ENCODE measurements around the gene SNX32.

DNA sequence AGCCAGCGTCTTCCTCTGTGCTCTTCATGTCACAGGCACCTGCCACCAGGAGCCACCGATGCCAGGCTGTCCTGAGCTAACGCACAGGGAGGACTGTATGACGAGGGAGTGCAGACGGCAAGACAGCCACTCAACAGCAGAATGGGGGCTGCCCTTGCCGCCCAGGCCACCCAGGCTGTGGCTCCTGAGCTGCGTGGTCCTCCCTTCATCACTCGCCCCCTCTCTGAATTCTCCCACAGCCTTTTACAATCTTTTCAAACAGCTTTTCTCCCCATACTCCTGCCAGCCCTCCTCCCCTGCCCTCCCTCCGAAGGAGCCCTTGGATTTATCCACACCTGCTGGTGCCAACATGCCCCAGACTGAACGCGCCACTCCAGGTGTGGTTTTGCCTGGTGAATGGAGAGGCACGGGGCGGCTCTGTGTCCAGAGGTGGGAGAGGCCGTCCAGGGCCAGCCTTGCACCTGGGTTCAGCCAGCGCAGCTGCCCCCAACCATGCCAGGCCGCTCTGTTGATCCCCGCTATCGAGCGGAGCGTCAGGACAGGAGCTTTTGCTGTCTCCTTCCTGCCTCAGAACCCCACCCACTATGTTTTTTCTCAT, 24.9 kb upstream of the SNX32 start:
- TF ChIP-seq, protein P1, sequence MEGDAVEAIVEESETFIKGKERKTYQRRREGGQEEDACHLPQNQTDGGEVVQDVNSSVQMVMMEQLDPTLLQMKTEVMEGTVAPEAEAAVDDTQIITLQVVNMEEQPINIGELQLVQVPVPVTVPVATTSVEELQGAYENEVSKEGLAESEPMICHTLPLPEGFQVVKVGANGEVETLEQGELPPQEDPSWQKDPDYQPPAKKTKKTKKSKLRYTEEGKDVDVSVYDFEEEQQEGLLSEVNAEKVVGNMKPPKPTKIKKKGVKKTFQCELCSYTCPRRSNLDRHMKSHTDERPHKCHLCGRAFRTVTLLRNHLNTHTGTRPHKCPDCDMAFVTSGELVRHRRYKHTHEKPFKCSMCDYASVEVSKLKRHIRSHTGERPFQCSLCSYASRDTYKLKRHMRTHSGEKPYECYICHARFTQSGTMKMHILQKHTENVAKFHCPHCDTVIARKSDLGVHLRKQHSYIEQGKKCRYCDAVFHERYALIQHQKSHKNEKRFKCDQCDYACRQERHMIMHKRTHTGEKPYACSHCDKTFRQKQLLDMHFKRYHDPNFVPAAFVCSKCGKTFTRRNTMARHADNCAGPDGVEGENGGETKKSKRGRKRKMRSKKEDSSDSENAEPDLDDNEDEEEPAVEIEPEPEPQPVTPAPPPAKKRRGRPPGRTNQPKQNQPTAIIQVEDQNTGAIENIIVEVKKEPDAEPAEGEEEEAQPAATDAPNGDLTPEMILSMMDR (IDR thresholded peaks at IDR 0.05; ENCODE audit: low read depth, low read length), result no peak
- TF ChIP-seq EZH2phosphoT487 (IDR thresholded peaks at IDR 0.05; ENCODE audit: low read depth), result no peak

Data from OCI-LY3 (cell line).